Amniotic stem cell (primary cell): ENCODE measurements around the gene XXYLT1.
"Not testable (repeated sequence)": the region's sequence is repeated elsewhere in the genome, so short reads cannot be mapped to it uniquely, and the experiment has no call there.

Source experiments
- DNase-seq: peaks from one replicate; lab custom pipeline; 2025; lab: John Stamatoyannopoulos, UW

Gene XXYLT1

DNA sequence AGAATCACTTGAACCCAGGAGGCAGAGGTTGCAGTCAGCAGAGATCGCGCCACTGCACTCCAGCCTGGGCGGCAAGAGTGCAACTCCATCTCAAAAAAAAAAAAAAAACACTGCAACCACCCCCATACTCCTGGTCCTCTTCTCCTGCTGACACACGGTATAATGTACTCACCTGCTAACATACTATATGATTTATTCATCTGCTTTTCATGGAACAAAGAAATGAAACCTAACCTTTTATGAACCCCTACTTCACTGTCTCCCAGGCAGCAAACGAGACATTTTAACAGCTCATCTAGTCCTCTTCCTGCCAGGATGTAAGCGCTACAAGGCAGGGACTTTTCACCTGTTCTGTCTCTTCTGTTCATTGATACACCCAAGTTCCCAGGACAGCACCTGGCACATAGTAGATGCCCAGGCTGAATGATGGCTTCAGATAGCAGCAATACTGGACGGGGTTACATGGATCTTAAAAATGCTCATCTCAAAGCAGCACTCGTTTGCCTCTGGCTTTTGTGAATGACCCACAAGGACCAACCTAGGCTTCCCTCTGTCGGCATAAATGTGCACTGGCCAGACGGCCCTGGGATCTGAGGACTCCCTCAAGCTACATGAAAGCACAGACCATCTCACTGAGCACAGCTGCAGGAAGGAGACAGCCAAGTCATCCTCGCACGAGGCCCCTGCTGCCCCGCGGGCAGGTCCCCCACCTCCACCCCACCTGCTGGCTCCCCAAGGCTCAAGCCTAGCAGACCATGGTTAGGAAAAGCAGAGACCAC lies 20.3 kb downstream of the XXYLT1 start:
- no peak for DNase-seq

DNA sequence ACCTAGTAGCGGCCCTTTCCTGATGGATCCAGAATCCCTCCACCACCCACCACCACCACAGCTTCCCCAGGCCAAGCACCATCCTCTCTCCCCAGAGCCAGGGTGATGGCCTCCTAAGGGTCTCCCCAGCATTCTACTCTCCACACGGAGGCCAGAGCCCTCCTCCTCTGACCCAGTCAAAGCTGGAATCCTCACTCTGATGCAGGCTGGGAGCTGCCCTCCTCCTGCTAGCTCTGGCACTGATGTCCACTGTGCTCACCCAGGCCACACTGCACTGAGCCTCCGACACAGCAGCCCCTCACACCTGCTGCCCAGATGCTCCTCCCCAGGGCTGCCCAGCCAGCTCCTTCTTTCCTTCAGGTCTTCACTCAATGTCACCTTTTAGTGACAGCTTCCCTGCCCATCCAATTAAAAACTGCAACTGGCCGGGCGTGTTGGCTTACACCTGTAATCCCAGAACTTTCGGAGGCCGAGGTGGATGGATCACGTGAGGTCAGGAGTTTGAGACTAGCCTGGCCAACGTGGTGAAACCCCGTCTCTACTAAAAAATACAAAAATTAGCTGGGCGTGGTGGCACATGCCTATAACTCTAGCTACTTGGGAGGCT lies 21.0 kb downstream of the XXYLT1 start:
- no peak for DNase-seq

DNA sequence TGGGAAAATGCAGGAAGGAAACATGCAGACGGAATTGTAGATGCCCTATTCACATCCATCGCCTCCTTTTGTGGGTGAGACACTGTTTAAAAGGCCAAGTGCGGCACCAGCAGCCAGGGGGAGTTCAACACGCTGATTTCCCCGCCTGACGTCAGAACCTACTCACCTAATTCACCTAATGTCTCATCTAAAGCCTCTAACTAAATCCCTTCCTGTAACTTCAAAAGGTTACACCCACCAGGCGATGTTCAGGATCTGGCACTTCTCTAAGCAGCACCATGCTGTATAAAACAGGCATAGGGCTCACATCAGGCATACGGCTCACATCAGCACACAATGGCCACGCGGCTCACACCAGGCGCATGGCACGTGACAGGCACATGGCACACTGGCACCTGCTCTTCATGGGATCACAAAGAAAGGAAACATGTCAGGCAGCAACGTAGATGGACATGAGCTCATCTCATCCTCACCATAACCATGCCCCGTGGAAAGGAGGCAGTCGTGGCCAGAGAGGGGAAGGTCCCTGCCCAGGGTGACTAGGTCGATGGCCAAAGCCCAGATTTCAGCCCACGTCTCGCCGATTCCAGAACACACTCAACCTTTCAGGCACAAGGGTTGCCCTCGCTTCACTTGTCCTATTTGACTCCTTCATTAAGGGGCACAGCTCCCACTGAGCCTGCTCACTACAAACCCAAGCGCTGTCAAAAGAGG lies 21.7 kb downstream of the XXYLT1 start:
- no peak for DNase-seq

DNA sequence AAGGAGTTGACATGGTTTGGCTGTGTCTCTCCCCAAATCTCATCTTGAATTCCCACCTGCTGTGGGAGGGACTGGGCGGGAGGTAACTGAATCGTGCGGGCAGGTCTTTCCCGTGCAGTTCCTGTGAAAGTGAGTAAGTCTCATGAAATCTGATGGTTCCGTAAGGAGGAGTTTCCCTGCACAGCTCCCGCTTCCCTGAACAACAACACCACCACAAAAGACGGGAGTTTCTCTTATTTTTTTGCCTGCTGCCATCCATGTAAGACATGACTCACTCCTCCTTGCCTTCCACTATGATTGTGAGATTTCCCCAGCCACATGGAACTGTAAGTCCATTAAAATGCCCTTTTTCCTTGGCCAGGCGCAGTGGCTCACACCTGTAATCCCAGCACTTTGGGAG lies 22.7 kb downstream of the XXYLT1 start:
- DNase-seq: no peak

DNA sequence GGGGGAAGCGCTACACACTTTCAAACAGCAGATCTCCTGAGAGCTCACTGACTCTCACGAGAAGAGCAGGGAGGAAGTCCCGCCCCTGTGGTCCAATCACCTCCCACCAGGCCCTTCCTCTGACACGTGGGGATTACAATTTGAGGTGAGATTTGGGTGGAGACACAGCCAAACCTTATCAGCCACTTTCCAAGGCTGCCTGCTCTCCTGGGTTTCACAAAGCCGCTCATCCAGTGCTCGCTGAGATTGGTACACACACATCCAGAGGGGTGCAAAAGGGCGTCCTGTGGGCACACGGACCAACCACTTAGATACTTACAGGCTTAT lies 23.1 kb downstream of the XXYLT1 start:
- DNase-seq: no peak

DNA sequence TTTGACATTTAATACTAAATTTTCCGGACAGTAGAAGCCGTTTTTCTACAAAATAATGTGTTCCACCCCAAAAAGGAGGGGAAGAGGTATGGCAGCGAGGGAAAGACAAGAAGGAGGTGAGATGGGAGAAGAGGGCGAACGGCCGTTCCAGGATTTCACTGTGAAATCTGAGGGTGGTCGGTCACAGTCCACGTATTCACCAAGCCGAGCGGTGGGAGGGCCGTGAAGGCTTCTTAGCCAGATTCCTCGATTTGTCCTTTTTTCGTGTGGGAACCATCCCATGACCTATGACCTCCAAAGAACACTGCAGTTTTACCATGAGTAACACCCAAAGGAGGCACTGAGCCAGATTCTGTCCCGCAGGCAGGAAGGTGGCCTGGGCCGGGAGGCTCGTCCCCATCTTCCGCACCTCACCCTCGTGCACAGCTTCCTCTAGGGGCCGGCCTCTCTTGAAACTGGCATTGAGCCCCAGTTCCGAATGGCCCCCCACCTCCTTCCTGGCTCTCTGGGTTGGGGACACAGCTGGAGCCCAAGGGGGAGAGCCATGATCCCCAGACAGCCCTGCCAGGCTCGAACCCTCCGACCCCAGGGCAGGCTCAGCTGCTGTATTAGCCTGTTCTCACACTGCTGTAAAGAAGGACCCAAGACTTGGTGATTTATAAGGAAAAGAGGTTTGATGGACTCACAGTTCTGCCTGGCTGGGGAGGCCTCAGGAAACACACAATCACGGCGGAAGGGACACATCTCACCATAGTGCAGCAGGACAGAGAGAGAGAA lies 23.7 kb downstream of the XXYLT1 start:
- no peak for DNase-seq

DNA sequence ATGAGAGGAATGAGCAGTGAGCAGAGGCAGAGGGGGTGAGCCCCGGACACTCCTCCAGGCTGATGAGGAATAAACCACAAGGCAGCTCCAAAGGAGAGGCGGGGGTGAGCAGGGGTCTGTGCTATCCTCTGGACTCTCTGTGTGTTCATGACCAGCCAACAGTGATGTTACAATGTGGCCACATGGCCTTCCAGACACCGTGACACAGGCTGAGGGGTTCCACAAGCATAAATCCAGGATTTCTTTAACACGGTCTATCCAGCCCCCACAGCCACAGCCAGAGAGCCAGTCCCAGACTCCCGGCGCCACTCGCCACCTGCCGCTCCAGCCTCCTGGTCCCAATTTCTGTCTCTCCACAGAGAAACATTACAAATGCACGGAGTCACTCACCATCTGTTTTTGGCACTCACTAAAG lies 24.4 kb downstream of the XXYLT1 start:
- no peak for DNase-seq

DNA sequence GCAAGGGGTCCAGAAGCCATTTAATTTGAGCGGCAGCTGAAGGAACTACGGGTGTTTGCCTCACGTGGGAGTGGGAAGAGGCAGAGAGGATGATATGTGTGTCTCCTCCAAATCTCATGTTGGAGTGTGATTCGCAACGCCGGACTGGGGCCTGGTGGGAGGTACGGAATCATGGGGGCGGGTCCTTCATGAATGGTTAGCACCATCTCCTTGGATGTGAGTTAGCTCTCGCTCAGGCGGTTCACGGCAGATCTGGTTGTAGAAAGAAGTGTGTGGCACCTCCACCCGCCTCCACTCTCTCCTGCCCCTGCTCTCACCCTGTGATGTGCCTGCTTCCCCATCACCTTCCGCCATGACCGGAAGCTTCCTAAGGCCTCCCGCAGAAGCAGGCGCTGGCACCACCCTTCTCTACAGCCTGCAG lies 25.4 kb downstream of the XXYLT1 start:
- DNase-seq: no peak

DNA sequence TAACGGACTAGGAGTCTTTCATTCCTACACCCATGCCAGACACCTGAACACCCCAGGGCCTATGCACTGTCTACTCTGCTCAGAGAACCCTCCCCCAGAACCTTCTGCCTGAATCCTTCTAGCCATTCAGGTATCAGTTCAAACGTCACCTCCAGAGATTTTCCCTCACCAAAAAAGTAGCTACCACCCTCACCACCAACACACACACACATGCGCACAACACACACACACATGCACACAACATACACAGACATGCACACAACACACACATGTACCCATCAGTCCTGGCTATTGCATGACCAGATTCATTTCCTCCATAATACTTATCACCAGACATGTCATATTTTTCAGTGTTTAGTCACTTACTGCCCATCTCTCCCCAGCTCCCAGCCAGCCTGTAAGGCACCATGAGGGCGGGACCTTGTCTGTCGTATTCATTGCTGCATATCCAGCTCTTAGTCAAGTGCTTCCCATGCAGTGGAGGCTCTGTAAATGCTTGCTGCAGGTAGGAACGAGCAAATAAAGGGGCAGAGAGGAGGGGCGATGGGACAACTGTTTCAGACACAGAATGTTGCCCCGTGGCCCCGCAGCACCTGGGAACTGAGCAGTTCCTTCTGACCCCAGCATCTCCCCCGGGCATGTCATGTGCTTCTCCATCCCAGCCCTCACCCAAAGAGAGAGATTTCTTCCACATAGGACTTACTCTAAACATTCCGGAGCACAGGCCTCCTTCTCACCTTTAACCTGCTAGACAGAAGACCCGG lies 29.2 kb downstream of the XXYLT1 start:
- DNase-seq: no peak

DNA sequence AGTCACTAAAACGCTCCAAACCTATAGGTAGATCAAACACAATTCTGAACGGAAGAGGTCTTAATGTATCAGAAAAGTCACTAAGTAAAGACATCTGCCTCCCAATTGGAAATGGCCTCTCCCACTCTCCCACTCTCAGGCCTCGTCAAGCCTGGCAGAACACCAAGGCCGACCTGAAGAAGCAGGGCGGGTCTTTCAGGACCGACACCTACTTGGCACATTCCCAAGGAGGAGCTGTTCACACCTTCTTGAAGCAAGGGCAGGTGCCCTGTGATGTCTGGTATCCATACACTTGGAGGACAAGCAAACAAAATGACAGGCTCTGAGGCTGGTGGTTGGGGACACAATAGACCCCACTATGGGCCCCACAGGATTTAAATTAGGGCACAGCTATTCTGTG lies 30.0 kb downstream of the XXYLT1 start:
- no peak for DNase-seq

DNA sequence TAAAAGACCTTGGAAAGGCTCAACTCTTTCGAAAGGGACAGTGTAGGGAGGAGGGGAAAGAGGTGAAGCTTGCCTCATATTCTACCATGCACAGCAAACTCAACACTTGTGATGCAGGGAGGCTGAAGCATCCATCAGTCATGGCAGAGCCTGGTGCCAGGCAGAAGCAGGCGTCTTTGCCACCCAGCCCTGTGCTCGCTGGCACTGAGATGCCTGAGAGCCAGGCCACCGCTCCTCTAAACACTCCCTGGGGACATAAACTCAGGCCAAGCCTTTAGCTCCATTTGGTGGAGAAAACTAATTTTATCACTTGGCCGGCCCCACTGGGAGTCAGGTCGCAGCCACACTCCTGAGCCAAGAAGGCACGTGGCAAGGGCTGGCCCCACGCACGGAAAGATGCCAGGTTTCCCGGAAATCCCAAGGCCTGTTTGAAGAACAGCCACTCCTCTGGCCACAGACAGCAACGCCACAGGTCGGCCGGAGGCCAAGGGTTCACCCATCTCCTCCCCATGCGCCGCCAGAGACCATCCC lies 30.7 kb downstream of the XXYLT1 start:
- DNase-seq: no peak

DNA sequence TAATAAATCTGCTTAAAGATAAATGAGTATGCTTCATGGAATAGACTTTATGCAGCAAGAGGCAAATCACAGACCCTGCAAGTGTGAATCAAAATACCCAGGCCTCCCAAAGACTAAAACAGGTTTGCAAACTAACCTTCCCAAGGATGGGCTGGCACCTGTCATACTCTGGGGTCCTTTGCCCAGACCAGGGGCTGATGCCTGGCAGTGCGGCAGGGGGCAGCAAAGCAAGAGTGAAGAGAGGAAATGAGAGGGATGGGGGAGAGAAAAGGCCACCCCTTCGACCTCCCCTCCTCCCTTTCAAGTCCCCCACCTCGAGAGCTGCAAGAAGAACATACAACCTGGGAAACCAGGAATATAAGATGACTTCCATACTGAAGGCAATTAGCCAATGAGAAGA lies 31.8 kb downstream of the XXYLT1 start:
- DNase-seq: no peak

DNA sequence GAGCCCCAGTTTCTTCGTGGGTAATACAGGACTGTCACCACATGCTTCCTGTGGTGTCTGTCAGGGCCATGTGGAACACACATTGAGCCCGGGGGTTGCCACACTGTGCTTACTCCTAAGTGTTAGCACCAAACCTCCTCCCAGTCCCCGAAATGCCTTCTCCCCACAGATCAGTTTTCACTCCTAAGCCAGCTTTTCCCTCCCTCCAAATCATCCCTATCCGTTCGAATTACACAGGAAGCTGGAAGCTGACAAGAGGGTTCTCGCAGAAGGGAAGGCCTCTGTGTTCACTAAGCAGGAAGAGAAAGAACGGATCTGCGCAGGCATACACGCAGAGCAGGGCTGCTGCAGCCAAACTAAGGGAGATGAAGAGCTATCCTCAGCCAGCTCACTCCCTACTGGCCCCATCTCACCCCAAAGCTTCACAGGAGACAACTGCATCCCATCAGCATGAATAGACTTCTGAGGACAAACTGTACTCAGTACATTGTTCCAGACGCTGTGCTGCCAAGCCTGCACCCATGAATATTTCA lies 32.3 kb downstream of the XXYLT1 start:
- no peak for DNase-seq

DNA sequence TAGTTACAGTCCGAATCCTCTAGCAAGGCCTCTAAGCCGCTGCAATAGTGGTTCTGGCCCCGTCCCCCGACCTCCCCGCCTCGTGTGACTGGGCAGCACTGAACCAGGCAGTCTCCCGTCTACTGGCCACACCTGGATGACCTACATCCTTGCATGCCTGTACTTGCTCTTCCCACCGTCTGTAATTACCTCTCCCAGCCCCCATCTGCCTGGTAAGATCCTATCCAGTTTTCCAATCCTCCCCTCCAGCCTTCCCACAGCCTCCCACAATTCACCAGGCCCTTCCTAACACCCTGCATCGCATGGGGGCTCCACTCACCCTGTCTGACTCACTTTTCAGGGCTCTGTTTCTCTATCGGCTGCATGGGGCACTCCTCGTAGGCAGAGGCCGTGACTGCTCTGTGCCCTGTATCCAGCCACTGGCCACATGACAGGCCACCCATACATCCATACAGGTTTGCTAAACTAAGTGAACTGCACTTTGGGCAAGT lies 32.8 kb downstream of the XXYLT1 start:
- DNase-seq: no peak

DNA sequence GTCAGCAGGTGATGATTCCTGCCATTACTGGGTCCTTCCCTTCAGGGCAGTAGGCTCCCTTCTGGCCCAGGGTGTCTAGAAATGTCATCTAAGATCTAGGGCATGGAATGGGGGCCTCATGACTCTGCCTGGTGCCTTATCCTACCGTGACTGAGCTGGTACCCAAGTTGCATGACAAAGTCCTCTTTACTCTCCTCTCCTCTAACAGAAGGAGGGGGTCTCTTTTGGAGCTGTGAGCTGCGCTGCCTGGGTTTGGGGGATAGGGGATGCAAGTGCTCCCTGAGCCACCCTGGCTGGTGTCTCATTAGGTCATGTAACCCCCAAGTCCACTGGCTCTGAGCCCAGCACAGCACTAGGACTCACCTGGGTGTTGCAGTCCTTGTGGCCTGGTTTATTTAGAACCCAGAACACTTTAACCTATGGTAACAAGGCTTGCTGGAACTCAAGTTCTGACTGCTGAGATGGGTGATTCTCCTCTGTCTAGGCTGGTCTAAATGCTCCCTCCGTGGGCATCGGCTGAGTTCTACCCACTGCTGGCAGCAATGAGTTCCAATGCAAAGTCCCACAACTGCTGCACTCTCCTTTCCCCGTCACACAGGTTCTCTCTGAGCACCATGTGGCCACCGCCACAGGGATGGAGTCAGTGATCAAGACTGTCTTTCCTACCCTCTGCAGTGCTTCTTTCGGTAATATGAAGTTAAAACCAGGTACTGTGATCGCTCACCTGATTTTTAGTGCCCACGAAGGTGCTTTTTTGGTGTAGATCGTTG lies 34.0 kb downstream of the XXYLT1 start:
- DNase-seq: no peak

DNA sequence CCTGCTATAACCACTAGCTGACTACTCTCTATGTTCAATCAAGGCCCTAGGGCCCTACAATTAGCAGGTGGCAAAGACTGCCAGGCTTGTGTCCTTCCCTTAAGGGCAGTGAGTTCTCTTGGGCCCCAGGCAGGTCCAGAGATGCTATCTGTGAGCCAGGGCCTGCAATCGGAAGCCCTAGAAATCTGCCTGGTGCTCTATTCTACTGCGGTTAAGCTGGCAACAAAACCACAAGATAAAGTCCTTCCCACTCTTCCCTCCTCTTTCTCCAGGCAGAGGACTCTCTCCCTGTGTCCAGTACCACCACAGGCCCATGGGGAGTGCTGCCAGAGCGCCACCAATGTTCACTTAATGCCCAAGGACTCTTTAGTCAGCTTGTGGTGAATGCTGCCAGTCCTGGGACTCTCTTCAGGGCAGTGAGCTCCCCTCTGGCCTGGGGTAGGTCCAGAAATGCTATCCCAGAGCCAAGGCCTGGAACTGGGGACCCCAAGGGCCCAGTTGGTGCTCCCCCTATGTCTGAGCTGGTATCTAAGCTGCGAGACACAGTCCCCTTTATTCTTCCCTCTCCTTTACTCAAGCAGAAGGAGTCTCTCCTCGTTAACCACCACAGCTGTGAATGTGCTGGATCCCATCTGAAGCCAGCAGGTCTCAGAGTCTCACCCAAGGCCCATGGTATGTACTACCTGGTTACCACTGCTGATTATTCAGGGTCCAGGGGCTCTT lies 34.7 kb downstream of the XXYLT1 start:
- DNase-seq: no peak

DNA sequence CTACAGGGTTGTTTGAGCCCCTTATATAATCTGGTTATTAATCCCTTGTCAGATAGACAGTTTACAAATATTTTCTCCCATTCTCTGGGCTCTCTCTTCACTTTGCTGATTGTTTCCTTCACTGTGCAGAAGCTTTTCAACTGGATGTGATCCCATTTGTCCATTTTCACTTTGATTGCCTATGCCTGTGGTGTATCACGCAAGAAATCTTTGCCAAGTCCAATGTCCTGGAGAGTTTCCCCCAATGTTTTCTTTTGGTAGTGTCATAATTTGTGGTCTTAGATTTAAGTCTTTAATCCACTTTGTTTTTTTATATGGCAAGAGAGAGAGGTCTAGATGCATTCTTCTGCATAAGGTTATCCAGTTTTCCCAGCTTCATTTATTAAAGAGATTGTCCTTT lies 40.7 kb downstream of the XXYLT1 start:
- DNase-seq: no peak

DNA sequence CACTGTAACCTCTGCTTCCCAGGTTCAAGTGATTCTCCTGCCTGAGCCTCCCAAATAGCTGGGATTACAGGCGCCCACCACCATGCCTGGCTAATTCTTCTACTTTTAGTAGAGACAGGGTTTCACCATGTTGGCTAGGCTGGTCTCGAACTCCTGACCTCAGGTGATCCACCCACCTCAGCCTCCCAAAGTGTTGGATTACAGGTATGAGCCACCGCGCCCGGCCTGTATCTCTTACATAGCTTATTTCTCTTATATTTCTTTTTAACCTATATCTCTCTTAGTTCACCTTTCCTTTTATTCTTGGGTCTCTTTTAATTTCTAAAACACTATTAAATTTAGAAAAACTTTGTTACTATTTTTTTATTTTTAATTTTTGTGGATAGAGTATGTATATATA lies 42.1 kb downstream of the XXYLT1 start:
- DNase-seq: not testable (repeated sequence)

DNA sequence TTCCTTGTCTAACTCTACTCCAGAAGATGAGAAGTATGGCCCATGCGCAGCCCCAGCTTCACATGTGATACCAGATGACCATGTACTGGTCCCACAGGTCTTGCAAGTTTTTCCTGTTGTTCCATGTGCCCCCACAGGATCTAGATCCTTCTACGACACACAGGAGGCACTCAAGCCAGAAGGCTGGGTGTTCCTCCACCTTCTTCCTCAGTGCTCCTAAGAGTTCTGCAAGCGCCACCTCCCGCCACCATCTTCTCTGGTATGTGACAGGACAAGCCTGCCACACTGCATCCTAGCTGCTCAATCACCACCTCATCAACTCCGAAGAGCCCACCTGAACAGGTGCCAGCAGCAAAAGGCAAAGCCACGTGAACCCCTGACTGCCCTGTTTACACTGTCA lies 43.1 kb downstream of the XXYLT1 start:
- no peak for DNase-seq
